Activated CD4-positive, alpha-beta T cell treated with anti-CD3 and anti-CD28 coated beads, Interleukin-2, amount 50 U/mL, for 1 hour (primary cell): ENCODE data around the gene EIF4EBP2.

Experiments used
- DNase-seq: peaks from one replicate; pipeline ENCODE4 v3.0.0-alpha.2; 2020

Gene EIF4EBP2

DNA sequence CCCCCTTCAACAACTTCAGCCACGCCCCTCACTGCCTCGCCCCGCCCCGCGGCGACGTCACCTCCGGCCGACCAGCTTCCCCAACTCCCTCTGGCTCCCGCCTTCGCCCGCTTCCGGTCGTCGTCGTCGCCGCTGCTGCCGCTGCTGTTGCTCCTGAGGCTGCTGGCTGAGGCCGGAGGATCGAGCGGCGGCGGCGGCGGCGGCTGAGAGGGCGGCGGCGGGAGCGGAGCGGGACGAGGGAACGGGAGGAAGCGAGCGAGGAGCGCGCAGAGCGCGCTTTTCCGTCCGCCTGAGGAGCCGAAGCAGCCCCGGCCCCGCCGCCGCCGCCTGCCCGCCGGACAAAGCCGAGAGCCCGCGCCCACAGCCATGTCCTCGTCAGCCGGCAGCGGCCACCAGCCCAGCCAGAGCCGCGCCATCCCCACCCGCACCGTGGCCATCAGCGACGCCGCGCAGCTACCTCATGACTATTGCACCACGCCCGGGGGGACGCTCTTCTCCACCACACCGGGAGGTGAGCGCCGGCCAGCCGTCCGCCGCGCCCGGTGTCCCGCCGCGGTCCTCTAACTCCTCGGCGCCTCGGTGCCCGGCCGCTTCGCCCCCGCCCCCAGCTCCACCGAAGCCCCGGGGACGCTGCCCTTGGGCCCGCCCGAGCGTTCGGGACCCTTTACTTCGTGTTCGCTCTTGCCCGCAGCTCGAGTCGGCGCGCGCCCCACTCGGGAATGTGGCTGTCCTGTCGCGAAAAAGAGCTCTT is at the start of gene EIF4EBP2:
EIF4EBP2 (plus strand) TSS at position 110 of the 751 bp plus-strand sequence; CDS start at position 367, 257 bp downstream.
- DNase-seq = peak; percentile 99

- no peak for DNase-seq
Measured at GRCh38 chr10:70354556-70354955, 49.4 kb upstream of the EIF4EBP2 start.

- DNase-seq = no peak
Measured at GRCh38 chr10:70355051-70356021, 48.6 kb upstream of the EIF4EBP2 start.

DNA sequence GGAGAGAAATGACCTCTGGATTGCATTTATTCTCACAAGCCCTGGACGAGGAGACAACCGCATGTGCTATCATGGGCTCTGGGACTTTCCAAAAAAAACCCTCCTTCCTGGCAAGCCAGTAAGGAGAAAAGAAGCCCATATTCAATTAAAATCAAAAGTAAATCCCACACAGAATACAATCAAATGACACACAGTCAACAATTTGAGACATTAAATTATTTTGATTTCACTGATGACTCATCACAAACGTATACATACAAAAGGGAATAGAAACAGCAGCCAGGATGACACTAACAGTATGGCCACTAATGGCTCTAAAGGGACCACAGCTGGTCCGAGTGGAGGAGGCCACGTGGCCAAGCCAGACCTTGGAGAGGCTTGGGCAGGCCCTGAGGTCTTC is 46.4 kb upstream of the EIF4EBP2 start:
- no peak for DNase-seq

DNA sequence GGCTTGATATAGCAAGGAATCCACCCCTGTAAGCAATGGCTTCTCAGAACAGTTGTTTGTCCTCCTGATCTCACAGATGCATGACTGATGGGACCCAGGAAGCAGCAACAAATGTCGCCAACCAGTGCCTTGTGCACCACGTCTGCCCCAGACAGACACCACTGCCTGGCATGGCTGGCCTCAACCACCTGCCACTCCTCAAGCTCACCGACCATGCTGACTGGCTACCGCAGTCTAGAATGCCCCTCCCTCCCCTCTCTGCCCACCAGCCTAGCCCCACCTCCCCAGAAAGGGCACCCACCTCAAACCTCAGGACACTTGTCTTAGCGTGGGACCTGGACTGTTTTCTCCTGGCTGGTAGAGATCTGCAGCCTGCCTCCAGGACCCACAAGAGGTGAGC is 45.5 kb upstream of the EIF4EBP2 start:
- DNase-seq = no peak

GRCh38 chr10:70359017-70359550 is 44.9 kb upstream of the EIF4EBP2 start:
- DNase-seq = no peak

GRCh38 chr10:70360215-70360614 is 43.7 kb upstream of the EIF4EBP2 start:
- no peak for DNase-seq

DNA sequence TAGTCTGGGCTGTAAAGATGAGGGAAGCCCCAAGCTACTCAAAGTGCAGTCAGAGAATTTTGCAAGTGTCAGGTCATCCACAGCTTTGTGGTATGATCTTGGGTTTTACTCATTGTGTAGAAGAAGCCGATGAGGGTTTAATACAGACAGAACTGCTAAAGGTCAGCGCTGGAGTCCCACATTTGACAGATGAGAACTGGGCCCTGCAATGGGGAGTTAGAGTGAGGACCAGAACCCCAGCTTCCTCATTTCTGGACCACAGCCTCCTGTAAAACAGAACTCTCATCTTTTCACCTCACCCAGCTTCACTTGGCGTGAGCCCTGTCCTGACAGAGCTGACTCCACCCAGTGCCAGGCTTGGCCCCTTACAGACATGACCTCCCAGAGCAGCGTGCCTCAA is 41.6 kb upstream of the EIF4EBP2 start:
- DNase-seq = no peak

DNA sequence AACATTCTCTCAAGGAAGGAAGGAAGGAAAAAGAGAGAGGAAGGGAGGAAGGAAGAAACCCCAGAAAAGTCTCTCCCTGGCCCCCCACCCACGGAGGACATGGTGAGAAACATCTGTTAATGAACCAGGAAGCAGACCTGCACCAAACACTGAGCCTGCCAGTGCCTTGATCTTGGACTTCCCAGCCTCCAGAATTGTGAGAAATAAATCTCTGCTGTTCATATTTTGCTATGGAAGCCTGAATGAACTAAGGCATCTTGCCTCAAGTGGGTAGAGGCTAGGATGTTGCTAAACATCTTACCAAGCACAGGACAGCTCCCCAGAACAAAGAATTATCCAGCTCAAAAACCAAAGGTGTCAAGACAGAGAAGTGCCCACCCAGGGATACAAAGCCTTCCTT is 40.7 kb upstream of the EIF4EBP2 start:
- DNase-seq = no peak

GRCh38 chr10:70363971-70364771 is 39.8 kb upstream of the EIF4EBP2 start:
- DNase-seq = peak; percentile 79

DNA sequence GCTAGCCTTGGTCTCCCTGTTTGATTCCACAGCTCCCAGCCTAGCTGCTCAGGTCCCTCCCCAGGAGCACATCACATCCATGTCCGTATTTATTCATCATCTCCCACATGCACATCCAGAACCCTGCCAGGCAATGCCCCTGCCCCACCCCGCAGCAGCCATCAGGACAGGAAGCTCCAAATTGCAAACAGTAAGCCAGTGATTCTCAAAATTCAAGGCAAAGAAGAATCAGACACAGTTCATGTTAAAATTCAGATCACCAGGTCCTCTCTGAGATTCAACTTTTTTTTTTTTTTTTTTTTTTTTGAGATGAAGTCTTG is 39.2 kb upstream of the EIF4EBP2 start:
- DNase-seq = no peak

DNA sequence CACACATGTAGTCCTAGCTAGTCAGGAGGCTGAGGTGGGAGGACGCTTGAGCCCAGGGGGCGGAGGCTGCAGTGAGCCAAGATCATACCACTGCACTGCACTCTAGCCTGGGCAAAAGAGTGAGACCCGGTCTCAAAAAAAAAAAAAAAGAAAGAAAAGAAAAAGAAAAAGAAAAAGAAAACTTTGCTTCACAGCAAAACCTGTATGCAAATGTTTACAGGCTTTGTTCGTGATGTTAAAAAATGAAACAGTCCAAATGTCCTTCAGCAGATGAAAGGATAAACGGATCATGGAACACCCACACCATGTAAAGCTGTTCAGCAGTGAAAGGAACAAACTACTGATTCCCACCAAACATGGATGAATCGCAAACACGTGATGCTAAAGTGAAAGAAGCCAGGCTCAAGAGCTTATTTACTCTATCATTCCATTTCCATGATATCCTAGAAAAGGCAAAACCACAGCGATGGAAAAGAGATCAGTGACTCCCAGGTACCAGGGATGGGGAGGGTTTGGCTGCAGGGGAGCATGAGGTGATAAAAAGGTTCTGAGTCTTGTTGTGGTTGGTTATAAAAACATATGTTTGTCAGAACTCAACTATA is 36.6 kb upstream of the EIF4EBP2 start:
- no peak for DNase-seq

GRCh38 chr10:70368774-70369482 is 35.0 kb upstream of the EIF4EBP2 start:
- no peak for DNase-seq

GRCh38 chr10:70369498-70370018 is 34.4 kb upstream of the EIF4EBP2 start:
- DNase-seq = no peak

DNA sequence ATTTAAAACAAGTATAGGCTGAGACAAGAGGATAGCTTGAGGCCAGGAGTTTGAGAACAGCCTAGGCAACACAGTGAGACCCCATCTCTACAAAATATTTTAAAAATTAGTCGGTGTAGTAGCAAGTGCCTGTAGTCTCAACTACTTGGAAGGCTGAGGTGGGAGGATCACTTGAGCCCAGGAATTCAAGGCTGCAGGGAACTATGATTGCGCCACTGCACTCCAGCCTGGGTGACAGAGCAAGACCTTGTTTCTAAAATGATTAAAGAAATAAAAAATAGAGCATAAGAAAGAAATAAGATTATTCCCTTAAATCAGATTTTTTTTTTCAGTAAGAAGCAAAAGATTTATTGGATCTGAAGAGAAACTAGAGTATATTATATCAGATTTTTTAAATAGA is 33.2 kb upstream of the EIF4EBP2 start:
- DNase-seq = no peak

DNA sequence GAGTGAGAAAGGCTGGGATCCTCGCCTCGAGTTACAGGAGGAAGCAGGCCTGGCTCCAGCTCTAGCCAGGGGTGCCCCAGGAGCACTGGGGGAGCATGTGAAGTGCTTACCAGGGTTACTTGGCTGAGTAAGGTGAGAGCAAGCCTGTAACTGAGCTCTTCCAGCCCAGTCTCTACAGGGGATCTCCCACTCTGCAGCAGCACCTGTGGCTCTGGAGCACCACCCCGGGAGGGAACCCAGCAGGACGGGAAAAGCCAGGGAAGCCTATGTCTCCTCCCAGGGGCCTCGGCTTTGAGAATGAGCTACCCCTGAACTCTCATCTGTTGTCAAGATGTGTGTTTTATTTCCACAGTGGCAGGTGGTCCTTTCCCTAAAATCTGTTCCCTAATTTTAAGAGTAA is 32.1 kb upstream of the EIF4EBP2 start:
- DNase-seq = no peak

DNA sequence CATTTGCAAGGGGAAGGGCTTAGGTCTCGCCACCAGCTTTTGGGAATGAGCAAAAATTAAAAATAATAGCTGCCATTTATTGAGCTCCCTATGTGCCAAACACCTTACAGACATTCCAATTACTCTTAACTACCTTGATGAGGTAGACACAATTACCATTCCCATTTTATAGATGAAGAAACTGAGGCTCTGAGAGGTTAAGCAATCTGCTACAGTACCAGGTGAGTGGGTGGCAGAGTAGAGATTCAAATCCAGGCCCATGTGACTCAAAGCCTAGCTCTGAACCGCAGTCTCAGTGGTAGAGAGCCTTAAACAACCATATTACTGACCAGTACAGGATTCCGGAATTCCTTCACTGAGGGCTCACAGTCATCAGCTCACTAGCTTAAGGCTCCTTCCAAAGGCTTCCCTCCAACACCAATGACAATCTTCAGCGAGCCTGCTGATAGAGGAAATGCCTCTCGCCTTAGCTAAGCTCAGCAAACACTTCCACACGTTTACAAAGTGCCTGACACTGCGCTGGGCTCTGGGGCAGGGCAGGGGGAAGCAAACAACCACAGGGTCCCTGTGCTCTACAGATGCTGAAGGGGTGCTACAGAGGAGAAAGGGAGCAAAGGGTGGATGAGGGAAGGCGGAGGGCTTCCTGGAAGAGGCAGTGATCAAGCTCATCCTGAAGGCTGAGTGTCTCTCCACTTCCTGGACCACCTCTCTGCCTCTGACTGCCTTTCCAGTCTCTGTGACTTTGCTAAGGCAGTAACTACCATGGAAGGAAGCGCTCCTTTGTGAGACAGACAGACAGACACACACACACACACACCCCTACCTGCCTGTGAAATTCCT is 28.9 kb upstream of the EIF4EBP2 start:
- no peak for DNase-seq

GRCh38 chr10:70376436-70377378 is 27.2 kb upstream of the EIF4EBP2 start:
- no peak for DNase-seq

- DNase-seq = no peak
Measured at GRCh38 chr10:70378122-70378521, 25.8 kb upstream of the EIF4EBP2 start.
